B cell (primary cell): ENCODE data around the gene FGF8. TPM values are rescaled to one million over a fixed set of nuclear protein-coding genes. Genes with fewer than 3 reads are reported as not detected.

Source experiments
- ATAC-seq: fragments of 200-7000 bp; cut with Tn5 transposase; one replicate; pipeline ENCODE4 v1.10.0; 2021; ENCODE audit warnings: low read depth, mild to moderate bottlenecking, moderate number of reproducible peaks, moderate library complexity
- CTCF ChIA-PET: fragments of 350-600 bp; sonication (Branson Sonifier 250); formaldehyde crosslinking; loops from one replicate; lab custom pipeline; 2021; ENCODE audit warnings: antibody characterized with exemption, inconsistent platforms; lab: Charles Lee
- POLR2A ChIA-PET: fragments of 350-600 bp; sonication (Branson Sonifier 250); formaldehyde crosslinking; loops from one replicate; lab custom pipeline; 2021; ENCODE audit warnings: antibody characterized with exemption; lab: Charles Lee
- DNase-seq: peaks from one replicate; pipeline ENCODE4 v3.0.0; 2013
- H2AFZ ChIP-seq: 2 replicates; pipeline ENCODE4 v1.6.1; 2012; ENCODE audit warnings: mild to moderate bottlenecking, low read depth, low read length; ENCODE audit not compliant: insufficient read depth, poor library complexity, severe bottlenecking
- H3K27ac ChIP-seq, 2 donors: 1 replicate in 1 of 2; 2 replicates in 1 of 2; pipeline ENCODE4 v1.5.1; 2012 to 2013; ENCODE audit warnings: low read length in 2 of 2, mild to moderate bottlenecking in 2 of 2, moderate library complexity in 1 of 2
- H3K27me3 ChIP-seq, 4 experiments: fragments of 200-600 bp in 1 of 4; sonication (generic) in 1 of 4; replicated peaks in 1 of 4; 1 replicate in 2 of 4; 2 replicates in 2 of 4; pipeline versions ENCODE4 v1.6.1 to v1.7.0; 2013 to 2016; ENCODE audit warnings: low read length in 3 of 4, mild to moderate bottlenecking in 2 of 4, mixed read lengths in 1 of 4, moderate library complexity in 1 of 4; ENCODE audit not compliant: insufficient read depth in 4 of 4, control insufficient read depth in 3 of 4; ENCODE audit errors: control extremely low read depth in 1 of 4
- H3K36me3 ChIP-seq, 2 experiments: replicated peaks in 1 of 2; 1 replicate in 1 of 2; 2 replicates in 1 of 2; pipeline versions ENCODE4 v1.6.1 to v1.7.1; 2013; ENCODE audit warnings: low read length in 1 of 2; ENCODE audit not compliant: insufficient read depth in 2 of 2, control insufficient read depth in 1 of 2; ENCODE audit errors: control extremely low read depth in 1 of 2, extremely low read depth in 1 of 2
- H3K4me1 ChIP-seq, 2 donors: fragments of 200-600 bp in 1 of 2; sonication (generic) in 1 of 2; 1 replicate in 1 of 2; 2 replicates in 1 of 2; pipeline versions ENCODE4 v1.5.1 to v1.6.1; 2013 to 2017; ENCODE audit warnings: low read length in 2 of 2; ENCODE audit not compliant: control insufficient read depth in 2 of 2, insufficient read depth in 2 of 2
- H3K4me2 ChIP-seq: replicated peaks from 2 replicates; pipeline ENCODE3; 2012; ENCODE audit warnings: mild to moderate bottlenecking, low read depth, low read length; ENCODE audit not compliant: poor library complexity, severe bottlenecking
- H3K4me3 ChIP-seq, 5 experiments: fragments of 200-600 bp in 1 of 5; sonication (generic) in 1 of 5; 1 replicate in 3 of 5; 2 replicates in 2 of 5; pipeline versions ENCODE4 v1.5.1 to v1.7.0; 2011 to 2016; ENCODE audit warnings: low read length in 4 of 5, mild to moderate bottlenecking in 4 of 5, low read depth in 2 of 5, control low read depth in 1 of 5, moderate library complexity in 1 of 5; ENCODE audit not compliant: insufficient read depth in 1 of 5; ENCODE audit errors: control extremely low read depth in 1 of 5, extremely low read depth in 1 of 5
- H3K79me2 ChIP-seq: fragments of 200-600 bp; sonication (generic); one replicate; pipeline ENCODE4 v1.6.0; 2016; ENCODE audit warnings: low read length; ENCODE audit not compliant: control insufficient read depth, insufficient read depth
- H3K9ac ChIP-seq: fragments of 200-600 bp; sonication (generic); 2 replicates; pipeline ENCODE4 v1.6.1; 2017; ENCODE audit warnings: mild to moderate bottlenecking, low read length, moderate library complexity
- H3K9me3 ChIP-seq, 3 donors: one replicate each; pipeline versions ENCODE4 v1.6.1 to v1.7.1; 2013; ENCODE audit warnings: low read length in 2 of 3; ENCODE audit not compliant: control insufficient read depth in 2 of 3, insufficient read depth in 1 of 3; ENCODE audit errors: control extremely low read depth in 1 of 3
- H4K20me1 ChIP-seq: 2 replicates; pipeline ENCODE4 v1.6.0; 2012; ENCODE audit warnings: mild to moderate bottlenecking, low read length; ENCODE audit not compliant: insufficient read depth, control insufficient read depth, poor library complexity, severe bottlenecking
- H3K27ac Mint-ChIP-seq: one replicate; pipeline ENCODE4 v1.8.0; 2021; ENCODE audit warnings: mixed read lengths
- H3K27me3 Mint-ChIP-seq: one replicate; pipeline ENCODE4 v1.8.0; 2021; ENCODE audit warnings: mixed read lengths
- H3K4me1 Mint-ChIP-seq: one replicate; pipeline ENCODE4 v1.8.0; 2021; ENCODE audit warnings: mixed read lengths
- H3K4me3 Mint-ChIP-seq: one replicate; pipeline ENCODE4 v1.8.0; 2021; ENCODE audit warnings: mixed read lengths
- H3K9me3 Mint-ChIP-seq: one replicate; pipeline ENCODE4 v1.8.0; 2022; ENCODE audit warnings: mixed read lengths; ENCODE audit not compliant: insufficient read depth
- EZH2 ChIP-seq: IDR thresholded peaks from 2 replicates; pipeline ENCODE4 v1.6.1; 2012; ENCODE audit warnings: borderline replicate concordance, low read depth, mild to moderate bottlenecking, moderate library complexity, low read length; ENCODE audit not compliant: insufficient read depth, poor library complexity, severe bottlenecking
- WGBS: methylation state at CpG from one replicate; pipeline ENCODE4 v1.1.5; 2013; ENCODE audit warnings: missing lambda C conversion rate; ENCODE audit not compliant: insufficient coverage; 5-methylcytosine and 5-hydroxymethylcytosine counted together
- intact Hi-C: fragments of 100-400 bp; cut with micrococcal nuclease; formaldehyde crosslinking; loops from one replicate; pipeline ENCODE4 v1.10.0; 2022
- polyA plus RNA-seq: library from polyadenylated mRNA; depleted of rRNA; stranded (reverse); fragments of >200 nt; gene quantifications from 2 replicates; pipeline ENCODE4 v1.2.3, GENCODE V29; 2012
- total RNA-seq, 2 donors: library from RNA; stranded (reverse); fragments of 120-200 nt in 1 of 2; gene quantifications; 1 replicate in 1 of 2; 2 replicates in 1 of 2; pipeline versions ENCODE4 v1.2.3 to v1.2.4, GENCODE V29; 2013 to 2022
- TF ChIP-seq, protein P1 (sequence below): fragments of 200-600 bp; IDR thresholded peaks from one replicate; pipeline ENCODE4 v1.8.0; 2022; ENCODE audit warnings: antibody characterized with exemption, mild to moderate bottlenecking

The FGF8 gene
- total and polyA plus RNA-seq, 2 donors (not counting 1 experiment from before 2014, with no cell fraction given): not detected

- ChIA-PET CTCF (no interaction called here), POLR2A (no interaction called here)
- intact Hi-C loops: no loop called here
- Histone ChIP-seq H3K4me3 (no peak overlapping the region), H3K36me3 (no peaks in the 10 kb centered on the region), H3K27me3 (peaks cover 0 to 2% (median 1%) of the 10 kb centered on the region in 4 experiments), H3K9ac (no peak overlapping the region), H3K4me2 (no peak overlapping the region), H3K4me1 (no peaks in the 10 kb centered on the region), H4K20me1 (no peaks in the 10 kb centered on the region), H3K79me2 (no peaks in the 10 kb centered on the region), H3K9me3 (no peaks in the 10 kb centered on the region), H3K27ac (no peak overlapping the region), H2AFZ (no peak overlapping the region)
- TF ChIP-seq, protein P1, sequence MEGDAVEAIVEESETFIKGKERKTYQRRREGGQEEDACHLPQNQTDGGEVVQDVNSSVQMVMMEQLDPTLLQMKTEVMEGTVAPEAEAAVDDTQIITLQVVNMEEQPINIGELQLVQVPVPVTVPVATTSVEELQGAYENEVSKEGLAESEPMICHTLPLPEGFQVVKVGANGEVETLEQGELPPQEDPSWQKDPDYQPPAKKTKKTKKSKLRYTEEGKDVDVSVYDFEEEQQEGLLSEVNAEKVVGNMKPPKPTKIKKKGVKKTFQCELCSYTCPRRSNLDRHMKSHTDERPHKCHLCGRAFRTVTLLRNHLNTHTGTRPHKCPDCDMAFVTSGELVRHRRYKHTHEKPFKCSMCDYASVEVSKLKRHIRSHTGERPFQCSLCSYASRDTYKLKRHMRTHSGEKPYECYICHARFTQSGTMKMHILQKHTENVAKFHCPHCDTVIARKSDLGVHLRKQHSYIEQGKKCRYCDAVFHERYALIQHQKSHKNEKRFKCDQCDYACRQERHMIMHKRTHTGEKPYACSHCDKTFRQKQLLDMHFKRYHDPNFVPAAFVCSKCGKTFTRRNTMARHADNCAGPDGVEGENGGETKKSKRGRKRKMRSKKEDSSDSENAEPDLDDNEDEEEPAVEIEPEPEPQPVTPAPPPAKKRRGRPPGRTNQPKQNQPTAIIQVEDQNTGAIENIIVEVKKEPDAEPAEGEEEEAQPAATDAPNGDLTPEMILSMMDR: no peak
- no peak for TF ChIP-seq EZH2
- H3K9me3 Mint-ChIP-seq: no peaks in the 10 kb centered on the region
- no peak overlapping the region for H3K4me3 Mint-ChIP-seq
- no peaks in the 10 kb centered on the region for H3K4me1 Mint-ChIP-seq
- peaks cover 22% of the 10 kb centered on the region for H3K27me3 Mint-ChIP-seq
- ATAC-seq (no peak), DNase-seq (no peak)
- WGBS: 60% methylated on average over 1 of the region's 3 CpGs
- H3K27ac Mint-ChIP-seq: no peak overlapping the region
Measured at GRCh38 chr10:101752241-101752640, 23.7 kb downstream of the FGF8 start.

- no peak overlapping the region for H3K27ac ChIP-seq
- 91% methylated on average over 14 of the region's 19 CpGs for WGBS
- DNase-seq: no peak
- no peaks in the 10 kb centered on the region for H3K79me2 ChIP-seq
- no peak overlapping the region for H3K4me3 Mint-ChIP-seq
- H3K4me3 ChIP-seq: no peak overlapping the region
- intact Hi-C loops: no loop called here
- H2AFZ ChIP-seq: no peak overlapping the region
- no peaks in the 10 kb centered on the region for H3K36me3 ChIP-seq
- no peaks in the 10 kb centered on the region for H3K9me3 ChIP-seq
- no peaks in the 10 kb centered on the region for H3K4me1 ChIP-seq
- H3K9me3 Mint-ChIP-seq: no peaks in the 10 kb centered on the region
- no peak overlapping the region for H3K27ac Mint-ChIP-seq
- TF ChIP-seq, protein P1: no peak
- no peak for TF ChIP-seq EZH2
- peaks cover 15% of the 10 kb centered on the region for H3K27me3 Mint-ChIP-seq
- no peaks in the 10 kb centered on the region for H3K4me1 Mint-ChIP-seq
- ChIA-PET CTCF (interaction anchor here (0.6 kb wide), 1 partner anchor 830 kb away, joined by 3 read pairs; no protein-coding TSS in a partner anchor), POLR2A (interaction anchor here (0.6 kb wide), 1 partner anchor 30 kb away, joined by 4 read pairs; no protein-coding TSS in a partner anchor)
- ATAC-seq: no peak
- H3K9ac ChIP-seq: no peak overlapping the region
- H4K20me1 ChIP-seq: no peaks in the 10 kb centered on the region
- peaks cover 0 to 5% (median 2%) of the 10 kb centered on the region in 4 experiments for H3K27me3 ChIP-seq
- no peak overlapping the region for H3K4me2 ChIP-seq
Measured at GRCh38 chr10:101749047-101750016, 26.6 kb downstream of the FGF8 start.
